NOMO-1 treated with DMSO at 0.1 percent for 48 hours (cell line): ENCODE data around the gene CERK.

Source experiments
- DNase-seq: peaks from one replicate; lab custom pipeline; 2025; ENCODE audit not compliant: unreplicated experiment; lab: John Stamatoyannopoulos, UW

Gene CERK

DNA sequence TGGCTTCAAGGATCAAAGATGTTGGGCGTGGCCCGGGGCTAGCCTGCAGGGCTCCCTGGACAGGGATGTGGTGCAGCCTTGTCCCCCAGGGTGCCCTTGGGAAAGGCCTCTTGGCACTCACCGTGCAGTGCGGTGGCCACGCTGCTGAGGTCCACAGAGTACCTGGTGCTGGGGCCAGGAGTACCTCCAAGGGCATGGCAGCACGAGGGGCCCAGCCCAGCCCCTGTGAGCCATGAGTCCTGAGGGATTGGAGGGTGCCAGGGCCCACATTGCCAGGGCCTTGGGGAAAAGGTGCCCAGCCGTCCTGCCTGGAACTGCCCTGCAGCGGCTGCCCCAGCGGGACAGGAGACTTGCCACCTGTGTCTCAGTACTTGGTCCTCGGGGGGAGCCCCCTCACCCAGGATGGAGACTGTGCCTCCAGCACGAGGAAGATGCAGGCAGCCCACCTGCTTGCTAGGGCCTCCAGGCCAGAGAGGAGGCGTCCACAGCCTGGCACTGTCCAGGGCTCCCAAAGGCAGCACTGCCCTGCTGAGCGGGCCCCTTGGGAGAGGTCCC is 73.7 kb downstream of the CERK start:
- DNase-seq: no peak

DNA sequence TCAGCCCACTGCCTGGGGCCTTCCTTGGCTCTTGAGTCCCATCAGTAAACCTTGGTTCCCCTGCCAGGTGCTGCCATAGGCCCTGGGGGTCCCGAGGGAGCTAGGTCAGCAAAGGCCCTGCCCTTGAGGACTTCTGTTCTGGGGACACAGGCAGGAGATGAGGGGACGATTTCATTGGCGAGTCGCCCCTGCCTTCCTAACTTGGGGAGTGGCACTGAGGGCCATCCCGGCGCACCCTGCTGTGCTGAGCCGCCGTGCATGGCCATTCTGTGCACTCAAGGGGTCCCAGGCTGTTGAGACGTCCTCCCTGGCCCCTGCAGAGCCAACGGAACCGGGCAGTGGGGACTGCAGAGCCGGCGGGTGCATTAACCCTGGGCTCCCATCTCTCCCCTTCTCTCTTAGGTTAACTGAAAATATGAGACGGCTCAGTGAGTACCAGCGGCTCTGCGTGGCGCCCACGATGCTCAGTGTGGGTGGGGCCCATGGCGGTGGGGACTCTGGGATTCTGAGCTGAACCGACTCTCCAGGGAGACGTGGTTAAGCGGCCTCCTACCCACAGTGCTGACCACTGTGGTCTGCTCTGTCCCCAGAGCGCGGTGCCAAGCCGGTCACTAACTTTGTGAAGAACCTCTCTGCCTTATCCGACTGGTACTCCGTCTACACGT is 74.5 kb downstream of the CERK start:
- no peak for DNase-seq

DNA sequence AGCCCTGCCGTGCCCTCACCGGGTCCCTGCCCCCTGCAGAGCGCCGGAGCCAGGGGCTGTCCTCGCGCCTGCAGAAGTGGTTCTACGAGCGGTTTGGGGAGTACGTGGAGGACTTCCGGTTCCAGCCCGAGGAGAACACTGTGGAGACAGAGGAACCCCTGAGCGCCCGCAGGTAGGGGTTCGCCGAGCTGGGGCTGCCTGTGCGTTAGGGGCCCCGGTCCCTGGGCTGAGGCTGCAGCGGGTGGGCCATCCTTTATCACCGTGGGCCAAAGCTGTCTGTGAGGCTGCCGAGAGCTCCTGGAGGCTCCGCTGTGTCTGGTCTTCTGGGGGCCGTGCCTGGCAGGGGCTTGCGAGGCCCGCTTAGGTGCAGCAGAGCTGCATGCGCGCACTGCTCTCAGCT is 75.1 kb downstream of the CERK start:
- no peak for DNase-seq

DNA sequence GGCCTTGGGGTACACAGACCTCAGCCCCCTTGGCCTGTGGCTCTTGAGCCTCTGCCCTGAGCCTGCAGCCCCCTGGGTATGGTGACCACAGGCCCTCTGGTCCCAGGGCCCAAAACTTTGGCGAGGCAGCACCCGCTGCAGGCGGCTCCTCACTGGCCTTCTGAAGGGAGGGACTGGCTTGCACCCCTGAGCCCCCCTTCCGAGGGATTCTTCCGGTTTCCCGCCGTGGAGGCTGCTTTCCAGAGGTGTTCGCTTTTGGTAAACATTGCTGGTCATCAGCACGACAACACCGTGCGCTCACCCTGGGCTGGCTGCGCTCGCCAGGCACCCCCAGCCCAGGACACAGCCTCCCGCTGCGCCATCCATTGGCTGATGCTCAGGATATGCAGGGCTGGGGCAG is 75.8 kb downstream of the CERK start:
- no peak for DNase-seq

DNA sequence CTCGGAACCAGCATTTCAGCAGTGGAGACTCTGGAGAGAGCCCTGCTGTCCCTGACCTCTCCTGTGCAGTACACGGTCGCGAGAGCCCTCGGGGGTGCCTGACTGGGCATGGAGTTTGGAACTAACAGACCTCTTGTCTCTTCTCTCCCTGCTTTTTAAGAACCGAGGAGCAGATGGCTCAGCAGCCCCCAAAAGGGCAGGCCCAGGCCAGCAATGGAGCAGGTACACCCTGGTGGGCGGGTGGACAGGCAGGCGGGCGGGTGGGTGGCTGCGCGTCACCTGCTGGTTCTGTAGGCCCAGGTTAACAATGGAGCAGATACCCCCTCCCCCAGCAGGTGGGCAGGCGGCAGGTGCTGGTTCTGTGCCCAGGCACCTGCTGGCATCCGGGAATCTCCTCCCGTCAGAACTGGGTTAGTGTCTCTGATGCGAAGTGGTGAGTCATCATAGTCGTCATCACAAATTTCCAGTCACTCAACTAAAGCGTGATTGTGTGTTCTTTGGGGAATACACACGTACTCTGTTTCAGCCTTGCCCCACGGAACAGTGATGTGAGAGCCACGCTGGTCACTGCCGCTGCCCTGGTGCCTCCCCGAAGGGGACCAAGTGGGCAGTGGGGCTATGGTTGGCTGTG is 76.7 kb downstream of the CERK start:
- DNase-seq: no peak

GRCh38 chr22:46660604-46661201 is 77.3 kb downstream of the CERK start:
- no peak for DNase-seq

- no peak for DNase-seq
Observed at GRCh38 chr22:46659791-46660186, 78.3 kb downstream of the CERK start.

DNA sequence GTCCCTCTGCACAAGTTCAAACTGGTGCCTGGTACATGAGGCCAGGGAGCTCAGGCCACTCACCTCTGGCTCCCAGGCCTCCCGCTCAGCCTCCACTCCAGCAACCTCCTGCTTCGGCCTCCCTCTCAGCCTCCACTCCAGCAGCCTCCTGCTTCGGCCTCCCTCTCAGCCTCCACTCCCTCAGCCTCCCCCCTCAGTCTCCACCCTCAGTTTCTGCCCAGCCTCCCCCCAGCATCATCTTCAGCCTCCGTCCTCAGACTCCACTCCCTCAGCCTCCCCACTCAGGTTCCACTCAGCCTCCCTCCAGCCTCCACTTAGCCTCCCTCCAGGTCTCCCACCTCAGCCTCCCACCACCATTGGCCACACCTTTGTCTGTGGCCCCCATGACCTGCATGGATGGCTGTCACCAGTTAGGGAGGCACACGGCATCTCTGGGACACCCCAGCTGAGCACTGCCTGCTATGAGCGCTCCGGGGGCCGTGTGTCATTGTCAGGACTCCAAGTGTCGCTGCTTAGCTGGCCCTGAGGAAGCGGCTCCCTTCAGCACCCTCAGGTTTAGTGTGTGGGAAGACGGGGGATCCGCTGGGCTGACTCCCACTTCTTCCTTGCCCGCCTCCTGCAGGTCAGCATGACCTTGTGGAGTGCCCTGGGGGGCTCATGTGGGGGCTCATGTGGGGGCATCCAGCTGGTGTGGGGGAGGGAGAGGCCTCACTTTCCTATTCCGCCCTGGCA is 78.8 kb downstream of the CERK start:
- DNase-seq: no peak

DNA sequence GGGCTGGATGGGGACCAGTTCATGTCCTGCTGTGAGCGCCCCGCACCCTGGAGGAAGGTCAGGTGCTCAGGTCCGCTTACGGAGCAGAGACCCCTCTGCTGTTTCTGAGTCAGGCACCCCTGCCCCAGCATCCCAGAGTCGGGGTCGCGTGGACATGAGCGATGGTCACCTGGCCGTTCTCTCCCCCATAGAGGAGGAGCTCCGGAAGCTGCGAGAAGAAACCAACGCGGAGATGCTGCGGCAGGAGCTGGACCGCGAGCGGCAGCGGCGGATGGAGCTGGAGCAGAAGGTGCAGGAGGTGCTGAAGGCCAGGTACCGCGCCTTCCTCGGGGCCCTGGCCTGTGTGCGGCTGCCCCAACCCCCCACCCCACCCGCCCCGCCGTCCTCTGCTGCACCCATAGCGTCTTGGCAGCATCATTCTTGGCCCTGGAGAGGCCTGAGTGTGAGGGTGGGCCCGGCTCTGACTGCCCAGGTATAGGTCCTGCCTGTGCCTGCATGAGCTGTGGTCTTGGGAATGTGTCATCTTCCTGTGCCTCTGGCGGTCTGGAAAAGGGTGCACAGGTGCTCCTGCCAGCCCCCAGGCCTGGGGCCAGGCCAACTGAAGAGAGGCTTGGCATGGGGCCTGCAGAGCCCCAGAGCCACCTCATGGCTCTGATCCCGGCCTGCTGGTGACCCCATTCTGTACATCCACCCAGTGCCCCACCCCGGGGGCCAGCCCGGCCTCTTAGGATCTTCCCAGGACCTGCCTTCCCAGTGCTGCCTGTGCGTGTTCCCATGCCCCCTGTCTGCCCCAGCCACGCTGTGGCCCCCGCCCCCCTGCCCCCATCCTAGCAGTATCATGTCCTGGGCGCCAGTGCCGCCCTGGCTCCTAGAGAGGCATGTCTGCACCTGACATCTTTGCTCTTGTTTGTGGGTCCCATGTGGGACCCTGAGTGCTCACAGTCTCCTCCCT is 79.8 kb downstream of the CERK start:
- no peak for DNase-seq

GRCh38 chr22:46657655-46657953 is 80.4 kb downstream of the CERK start:
- DNase-seq: no peak

DNA sequence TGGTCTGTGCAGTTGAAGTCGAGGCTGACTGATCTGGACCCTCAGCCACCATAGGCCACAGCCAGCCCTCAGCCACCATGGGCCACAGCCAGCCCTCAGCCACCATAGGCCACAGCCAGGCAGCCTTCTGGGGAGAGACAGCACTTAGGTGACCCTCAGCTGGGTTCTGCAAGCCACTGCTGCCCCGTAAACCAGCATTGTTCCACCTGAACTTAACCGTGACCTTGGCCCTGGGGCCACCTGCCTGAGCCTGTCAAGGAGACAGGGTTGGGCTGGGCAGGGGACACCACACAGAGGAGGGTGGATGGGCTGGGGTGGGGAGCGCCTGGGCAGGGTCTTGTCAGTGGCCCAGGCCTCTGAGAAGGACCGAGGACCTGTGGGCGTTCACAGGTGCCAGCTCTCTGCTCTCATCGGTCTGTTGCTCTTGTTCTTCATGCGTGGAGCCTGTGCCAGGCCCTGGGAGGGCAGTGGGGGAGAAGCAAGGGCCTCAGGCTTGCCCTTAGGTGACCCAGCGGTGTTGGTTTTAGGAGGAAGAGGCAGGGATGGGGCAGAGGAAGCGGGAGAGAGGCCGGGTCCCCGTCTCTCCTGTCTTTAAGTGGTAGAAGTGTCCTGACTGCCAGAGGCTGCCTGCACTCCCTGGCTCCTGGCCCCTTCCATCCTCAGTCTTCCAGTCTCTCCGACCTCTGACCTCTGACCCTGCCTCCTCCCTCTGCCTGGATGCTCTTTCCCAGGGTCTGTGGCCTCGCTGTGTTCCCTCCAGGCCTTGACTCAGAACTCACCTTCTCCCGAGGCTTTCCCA is 81.0 kb downstream of the CERK start:
- DNase-seq: no peak

DNA sequence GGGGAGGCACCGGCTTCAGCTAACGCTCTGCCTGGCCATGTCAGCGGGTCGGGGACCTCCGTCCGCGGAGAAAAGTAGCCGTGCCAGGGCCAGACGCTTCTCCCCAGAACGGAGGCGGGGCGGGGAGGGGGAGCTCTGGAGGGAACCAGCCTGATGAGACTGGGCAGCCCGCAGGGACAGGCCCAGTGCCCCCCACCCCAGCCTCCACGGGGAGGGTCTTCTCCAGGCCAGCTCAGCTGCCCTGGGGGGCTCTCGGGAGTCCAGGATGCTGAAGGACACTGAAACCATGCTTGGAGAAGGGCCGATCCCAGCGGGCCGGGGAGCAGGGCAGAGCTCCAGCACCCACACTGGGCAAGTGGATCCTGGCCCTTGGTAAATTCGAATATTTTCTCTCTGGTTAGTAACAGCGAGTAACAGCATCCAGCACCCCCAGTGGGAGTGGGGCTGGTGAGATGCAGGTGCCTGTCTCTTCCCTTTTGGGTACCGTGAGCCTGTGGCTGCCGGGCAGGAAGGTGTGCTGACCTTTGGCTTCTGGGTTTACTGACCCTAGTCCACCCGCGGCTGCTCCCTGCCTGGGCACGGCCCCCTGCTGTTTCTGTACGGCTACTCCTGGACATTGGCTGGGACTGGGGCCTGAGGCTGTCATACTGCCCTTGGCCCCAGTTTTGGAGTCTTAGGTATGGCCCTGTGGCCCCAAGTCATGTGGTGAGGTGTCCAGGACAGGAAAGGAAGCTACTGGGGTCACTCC is 82.0 kb downstream of the CERK start:
- no peak for DNase-seq

DNA sequence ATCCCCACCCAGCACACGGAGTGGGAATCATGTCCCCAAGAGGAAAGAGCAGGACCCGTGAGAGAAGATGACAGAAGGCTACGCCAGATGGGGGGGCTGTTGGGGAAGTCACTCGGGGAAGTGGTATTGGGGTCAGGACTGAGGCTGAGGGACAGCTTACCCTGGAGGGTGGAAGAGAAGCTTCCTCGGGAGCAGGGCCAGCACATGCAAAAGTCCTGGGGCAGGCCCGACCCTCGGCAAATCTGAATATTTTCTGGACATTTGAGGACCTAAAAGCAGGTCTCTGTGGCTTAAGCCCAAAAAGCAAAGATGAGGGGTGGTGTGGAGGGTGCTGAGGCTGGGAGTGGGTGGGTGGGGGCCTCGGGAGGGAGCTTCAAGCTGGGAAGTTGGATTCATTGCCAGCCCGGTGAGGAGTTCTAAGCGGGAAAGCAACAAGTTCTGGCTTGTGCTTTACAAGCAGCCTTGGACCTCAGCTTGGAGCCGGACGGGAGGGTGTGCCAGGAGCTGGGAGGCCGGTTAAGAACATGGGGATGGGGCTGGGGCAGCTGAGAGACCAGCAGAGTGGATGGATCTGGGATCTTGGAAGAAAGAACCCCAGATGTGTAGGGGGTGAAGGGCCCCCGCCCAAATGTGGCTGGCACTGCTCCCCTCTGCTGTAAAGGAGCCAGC is 83.0 kb downstream of the CERK start:
- no peak for DNase-seq

- DNase-seq: no peak
Observed at GRCh38 chr22:46654426-46654825, 83.6 kb downstream of the CERK start.

GRCh38 chr22:46653596-46653995 is 84.5 kb downstream of the CERK start:
- no peak for DNase-seq

GRCh38 chr22:46652847-46653331 is 85.2 kb downstream of the CERK start:
- no peak for DNase-seq

GRCh38 chr22:46652081-46652846 is 85.8 kb downstream of the CERK start:
- DNase-seq: no peak

DNA sequence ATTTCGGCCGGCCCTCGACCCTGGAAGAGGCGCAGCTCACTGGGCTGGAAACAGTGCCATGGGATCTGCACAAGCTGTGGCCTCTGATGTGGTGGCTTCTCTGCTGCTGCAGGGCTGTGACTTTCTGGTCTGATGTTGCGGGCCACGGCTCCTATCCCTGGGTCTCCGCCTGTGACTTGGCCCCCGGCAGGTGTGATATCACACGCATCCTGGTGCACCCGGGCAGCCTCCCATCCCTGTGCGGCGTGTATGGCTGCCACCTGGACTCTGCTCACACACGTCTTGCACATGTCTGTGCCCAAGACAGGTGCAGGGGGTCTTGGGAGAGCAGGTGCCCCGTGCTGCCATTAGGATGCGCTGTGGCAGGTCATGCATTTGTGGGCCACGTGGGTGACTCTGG is 86.7 kb downstream of the CERK start:
- DNase-seq: no peak
